ENCODE data around the gene CSAD. TPM values are rescaled to one million over a fixed set of nuclear protein-coding genes. Genes with fewer than 3 reads are reported as not detected.

Gene CSAD
- polyA plus RNA-seq, 1 donor (not counting 4 experiments of a cell fraction or from before 2014, with no cell fraction given): 19.5 TPM

DNA sequence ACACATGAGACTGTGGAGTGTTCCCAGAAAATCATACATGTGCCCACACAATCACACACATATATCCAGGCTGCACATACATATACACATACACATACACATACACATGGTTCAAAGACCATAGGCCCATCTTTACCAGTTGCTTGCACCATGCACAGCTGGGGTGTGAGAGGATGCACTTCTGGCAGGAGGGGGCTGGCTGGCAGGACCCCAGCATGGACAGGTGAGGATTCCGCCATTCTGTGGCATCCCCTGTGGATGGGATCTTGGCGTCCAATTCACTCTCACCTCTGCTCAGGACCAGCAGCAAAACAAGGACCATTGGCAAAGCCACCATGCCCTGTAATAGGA is 19.4 kb upstream of the CSAD start:
- DNase-seq (ENCODE audit: low read depth, low spot score) (no peak), FAIRE-seq (no peak)
- dilution Hi-C loops (cut with MboI; ENCODE audit: extremely low pct_ligation_motif_present, low sequenced_read_pairs): no loop called here
- no peaks in the 10 kb centered on the region for H3K27me3 ChIP-seq (ENCODE audit: control insufficient read depth, extremely low read depth, insufficient read depth, low read length)
- H3K4me2 ChIP-seq (ENCODE audit: control insufficient read depth, extremely low read depth, insufficient read depth, low read depth, low read length): no peak overlapping the region
- H3K9me1 ChIP-seq (ENCODE audit: control insufficient read depth, extremely low read depth, insufficient read depth, low read length): no peaks in the 10 kb centered on the region
- no peaks in the 10 kb centered on the region for H4K20me1 ChIP-seq (ENCODE audit: control insufficient read depth, extremely low read depth, insufficient read depth, low read length)
- peaks cover 2% of the 10 kb centered on the region for H3K4me1 ChIP-seq (ENCODE audit: control insufficient read depth, extremely low read depth, insufficient read depth, low read length)
- TF ChIP-seq, protein P1, sequence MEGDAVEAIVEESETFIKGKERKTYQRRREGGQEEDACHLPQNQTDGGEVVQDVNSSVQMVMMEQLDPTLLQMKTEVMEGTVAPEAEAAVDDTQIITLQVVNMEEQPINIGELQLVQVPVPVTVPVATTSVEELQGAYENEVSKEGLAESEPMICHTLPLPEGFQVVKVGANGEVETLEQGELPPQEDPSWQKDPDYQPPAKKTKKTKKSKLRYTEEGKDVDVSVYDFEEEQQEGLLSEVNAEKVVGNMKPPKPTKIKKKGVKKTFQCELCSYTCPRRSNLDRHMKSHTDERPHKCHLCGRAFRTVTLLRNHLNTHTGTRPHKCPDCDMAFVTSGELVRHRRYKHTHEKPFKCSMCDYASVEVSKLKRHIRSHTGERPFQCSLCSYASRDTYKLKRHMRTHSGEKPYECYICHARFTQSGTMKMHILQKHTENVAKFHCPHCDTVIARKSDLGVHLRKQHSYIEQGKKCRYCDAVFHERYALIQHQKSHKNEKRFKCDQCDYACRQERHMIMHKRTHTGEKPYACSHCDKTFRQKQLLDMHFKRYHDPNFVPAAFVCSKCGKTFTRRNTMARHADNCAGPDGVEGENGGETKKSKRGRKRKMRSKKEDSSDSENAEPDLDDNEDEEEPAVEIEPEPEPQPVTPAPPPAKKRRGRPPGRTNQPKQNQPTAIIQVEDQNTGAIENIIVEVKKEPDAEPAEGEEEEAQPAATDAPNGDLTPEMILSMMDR (optimal IDR thresholded peaks at IDR 0.05 in 1 of 3, IDR thresholded peaks at IDR 0.05 in 1 of 3, conservative IDR thresholded peaks at IDR 0.05 in 1 of 3; ENCODE audit: extremely low read depth in 1 of 3, insufficient read depth in 2 of 3, low read length in 3 of 3): no peak
- TF ChIP-seq EZH2 (IDR thresholded peaks at IDR 0.05; ENCODE audit: low read length): no peak
- no peaks in the 10 kb centered on the region for H3K9me3 ChIP-seq (ENCODE audit: control insufficient read depth, low read depth, low read length)
- no peak overlapping the region for H2AFZ ChIP-seq (ENCODE audit: control insufficient read depth, low read length)
- H3K9ac ChIP-seq (ENCODE audit: control insufficient read depth, extremely low read depth, insufficient read depth, low read length): no peak overlapping the region
- H3K79me2 ChIP-seq (ENCODE audit: control insufficient read depth, insufficient read depth, low read length): no peaks in the 10 kb centered on the region
- no peaks in the 10 kb centered on the region for H3K36me3 ChIP-seq (ENCODE audit: control insufficient read depth in 2 of 2, extremely low read depth in 1 of 2, insufficient read depth in 2 of 2, low read length in 2 of 2)
- H3K4me3 ChIP-seq (ENCODE audit: control insufficient read depth in 2 of 3, extremely low read depth in 1 of 3, insufficient read depth in 2 of 3, low read depth in 1 of 3, low read length in 3 of 3): no peak overlapping the region
- no peak overlapping the region for H3K27ac ChIP-seq (ENCODE audit: control insufficient read depth, insufficient read depth, low read length)

DNA sequence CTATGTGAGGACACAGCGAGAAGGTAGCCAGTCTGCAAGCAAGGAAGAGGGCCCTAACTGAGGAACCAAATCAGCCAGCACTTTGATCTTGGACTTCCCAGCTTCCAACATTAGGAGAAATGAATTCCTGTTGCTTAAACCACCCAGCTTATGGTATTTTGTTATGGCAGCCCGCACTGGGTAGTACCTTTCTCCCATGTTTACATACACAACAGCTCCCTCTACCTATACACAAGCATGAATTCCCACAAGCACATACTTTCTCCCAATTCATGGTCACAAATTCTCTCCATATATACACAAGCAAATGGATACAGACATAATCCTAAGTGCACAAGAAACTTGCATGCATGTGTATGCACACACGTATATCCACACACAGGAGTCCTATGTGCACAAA is 19.0 kb upstream of the CSAD start:
- Histone ChIP-seq H2AFZ (ENCODE audit: control insufficient read depth, low read length) (no peak overlapping the region), H3K79me2 (ENCODE audit: control insufficient read depth, insufficient read depth, low read length) (no peaks in the 10 kb centered on the region), H3K27ac (ENCODE audit: control insufficient read depth, insufficient read depth, low read length) (no peak overlapping the region), H4K20me1 (ENCODE audit: control insufficient read depth, extremely low read depth, insufficient read depth, low read length) (no peaks in the 10 kb centered on the region), H3K27me3 (ENCODE audit: control insufficient read depth, extremely low read depth, insufficient read depth, low read length) (no peaks in the 10 kb centered on the region), H3K9ac (ENCODE audit: control insufficient read depth, extremely low read depth, insufficient read depth, low read length) (no peak overlapping the region), H3K4me3 (ENCODE audit: control insufficient read depth in 2 of 3, extremely low read depth in 1 of 3, insufficient read depth in 2 of 3, low read depth in 1 of 3, low read length in 3 of 3) (no peak overlapping the region), H3K9me1 (ENCODE audit: control insufficient read depth, extremely low read depth, insufficient read depth, low read length) (no peaks in the 10 kb centered on the region), H3K4me2 (ENCODE audit: control insufficient read depth, extremely low read depth, insufficient read depth, low read depth, low read length) (no peak overlapping the region), H3K4me1 (ENCODE audit: control insufficient read depth, extremely low read depth, insufficient read depth, low read length) (peaks cover 2% of the 10 kb centered on the region), H3K36me3 (ENCODE audit: control insufficient read depth in 2 of 2, extremely low read depth in 1 of 2, insufficient read depth in 2 of 2, low read length in 2 of 2) (no peaks in the 10 kb centered on the region), H3K9me3 (ENCODE audit: control insufficient read depth, low read depth, low read length) (no peaks in the 10 kb centered on the region)
- dilution Hi-C loops (cut with MboI; ENCODE audit: extremely low pct_ligation_motif_present, low sequenced_read_pairs): no loop called here
- no peak for FAIRE-seq
- no peak for DNase-seq (ENCODE audit: low read depth, low spot score)
- TF ChIP-seq, protein P1 (optimal IDR thresholded peaks at IDR 0.05 in 1 of 3, IDR thresholded peaks at IDR 0.05 in 1 of 3, conservative IDR thresholded peaks at IDR 0.05 in 1 of 3; ENCODE audit: extremely low read depth in 1 of 3, insufficient read depth in 2 of 3, low read length in 3 of 3): no peak
- TF ChIP-seq EZH2 (IDR thresholded peaks at IDR 0.05; ENCODE audit: low read length): no peak

Data from keratinocyte (primary cell).